Urinary bladder (tissue), 4 donors: ENCODE data around the gene TMEM59. TPM values are rescaled to one million over a fixed set of nuclear protein-coding genes. Genes with fewer than 3 reads are reported as not detected.
"Not testable (repeated sequence)": the region's sequence is repeated elsewhere in the genome, so short reads cannot be mapped to it uniquely, and the experiment has no call there.

Experiments
- DNase-seq: peaks from one replicate; pipeline ENCODE4 v3.0.0-alpha.2; 2015; ENCODE audit errors: extremely low spot score
- H3K27ac ChIP-seq: one replicate; pipeline ENCODE4 v1.5.1; 2013; ENCODE audit warnings: low read depth, mild to moderate bottlenecking, moderate library complexity
- H3K36me3 ChIP-seq: one replicate; pipeline ENCODE4 v1.6.1; 2013; ENCODE audit warnings: mild to moderate bottlenecking, moderate library complexity; ENCODE audit not compliant: insufficient read depth
- H3K4me1 ChIP-seq: one replicate; pipeline ENCODE4 v1.6.1; 2013; ENCODE audit warnings: mild to moderate bottlenecking, moderate library complexity; ENCODE audit not compliant: insufficient read depth
- H3K4me3 ChIP-seq: one replicate; pipeline ENCODE4 v1.5.1; 2013; ENCODE audit warnings: low read depth, low read length
- WGBS: extraction: QIAGEN DNeasy Blood & Tissue Kit; methylation state at CpG from one replicate; pipeline ENCODE4 v1.1.7; 2013; 5-methylcytosine and 5-hydroxymethylcytosine counted together
- polyA plus RNA-seq: library from polyadenylated mRNA; stranded (reverse); fragments of 200-250 nt; gene quantifications from one replicate; pipeline ENCODE4 v1.2.3, GENCODE V29; 2013
- total RNA-seq: library from RNA; depleted of rRNA; stranded (reverse); fragments of >200 nt; gene quantifications from one replicate; pipeline ENCODE4 v1.2.3, GENCODE V29; 2014
- donor health status: healthy with polysubstance abuse.
- donor health status: healthy.

The TMEM59 gene
- total and polyA plus RNA-seq, 2 donors, result 276 to 398 TPM

DNA sequence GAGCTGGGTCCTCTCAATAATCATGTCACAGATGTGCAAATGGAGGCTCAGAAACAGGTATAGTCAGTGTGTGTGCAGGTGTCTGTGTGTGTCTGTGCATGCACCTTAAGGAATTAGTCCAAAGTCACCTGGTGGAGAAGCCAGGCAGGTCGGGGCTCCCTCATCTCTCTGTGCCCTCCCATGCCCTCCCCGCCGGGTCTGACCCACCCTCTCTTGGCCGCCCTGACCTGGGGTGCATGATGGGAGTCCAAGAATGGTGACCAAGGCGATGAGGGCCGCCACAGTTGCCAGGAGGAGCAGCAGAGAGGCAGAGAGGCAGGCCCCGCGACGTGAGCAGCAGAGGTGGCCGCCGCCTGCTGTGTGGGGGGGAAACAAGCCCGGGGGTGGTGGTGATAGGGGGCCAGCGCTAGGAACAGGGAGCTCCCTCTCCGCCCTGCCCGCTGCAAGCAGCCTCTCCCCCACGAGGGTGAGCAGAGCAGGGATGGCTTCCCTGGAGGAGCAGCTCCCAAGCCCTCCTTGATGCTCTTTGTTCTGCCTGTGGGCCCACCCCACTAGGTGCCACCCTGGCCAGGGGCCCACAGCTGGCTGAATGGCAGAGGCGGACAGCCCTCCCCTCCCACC is 38.9 kb downstream of the TMEM59 start:
- Histone ChIP-seq H3K36me3 (no peaks in the 10 kb centered on the region), H3K27ac (no peak overlapping the region), H3K4me1 (no peaks in the 10 kb centered on the region), H3K4me3 (no peak overlapping the region)
- DNase-seq, result no peak
- 50% methylated on average over 17 of the region's 17 CpGs for WGBS

DNA sequence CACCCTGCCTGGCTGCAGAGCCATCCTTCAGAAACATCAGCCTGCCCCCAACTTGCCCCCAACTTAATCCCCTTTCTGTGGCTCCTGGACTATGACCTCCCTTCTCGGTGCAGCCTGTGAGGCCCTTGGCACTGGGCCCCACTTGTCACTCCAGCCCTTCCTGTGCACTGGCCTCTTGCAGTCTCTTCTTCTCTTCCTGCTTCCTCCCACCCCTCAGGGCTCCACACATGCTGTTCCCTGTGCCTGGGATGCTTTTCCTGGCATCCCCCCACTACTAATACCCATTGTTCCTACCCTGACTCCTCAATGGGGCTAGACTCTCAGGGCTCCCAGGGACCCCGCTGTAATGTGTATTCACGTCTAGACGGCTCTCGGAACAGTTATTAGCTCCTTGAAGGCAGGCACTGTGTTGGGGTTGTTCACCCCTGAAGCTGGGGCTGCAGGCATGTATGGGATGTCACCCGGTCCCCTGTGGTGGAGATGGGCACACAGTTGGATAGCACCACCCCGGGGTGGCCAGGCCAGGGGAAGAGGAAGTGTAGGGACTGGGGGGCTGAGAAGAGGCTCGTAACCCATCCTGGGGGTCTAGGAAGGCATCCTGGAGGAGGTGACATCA is 39.5 kb downstream of the TMEM59 start:
- H3K27ac ChIP-seq, result no peak overlapping the region
- DNase-seq, result no peak
- no peak overlapping the region for H3K4me3 ChIP-seq
- no peaks in the 10 kb centered on the region for H3K4me1 ChIP-seq
- H3K36me3 ChIP-seq, result no peaks in the 10 kb centered on the region
- 75% methylated on average over 8 of the region's 8 CpGs for WGBS

DNA sequence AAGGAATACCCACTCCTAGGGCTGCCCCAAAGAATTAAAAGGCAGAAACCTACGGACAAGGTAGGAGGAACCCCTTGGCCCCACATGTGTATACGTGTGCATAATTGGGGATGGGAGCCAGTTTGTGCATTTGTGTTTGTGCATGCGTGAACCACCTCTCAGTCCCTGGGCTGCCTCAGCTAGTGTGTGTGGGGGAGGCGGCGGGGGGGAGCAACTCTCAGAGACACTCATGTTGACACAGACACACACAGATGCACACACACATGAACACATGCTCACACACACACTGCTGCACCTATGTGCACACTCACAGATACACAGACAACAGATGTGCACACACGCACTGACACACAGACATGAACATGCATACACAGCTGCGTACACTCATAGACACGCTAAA is 40.1 kb downstream of the TMEM59 start:
- Histone ChIP-seq H3K4me3 (no peak overlapping the region), H3K27ac (no peak overlapping the region), H3K4me1 (no peaks in the 10 kb centered on the region), H3K36me3 (no peaks in the 10 kb centered on the region)
- WGBS, result 83% methylated on average over 8 of the region's 8 CpGs
- DNase-seq, result no peak

DNA sequence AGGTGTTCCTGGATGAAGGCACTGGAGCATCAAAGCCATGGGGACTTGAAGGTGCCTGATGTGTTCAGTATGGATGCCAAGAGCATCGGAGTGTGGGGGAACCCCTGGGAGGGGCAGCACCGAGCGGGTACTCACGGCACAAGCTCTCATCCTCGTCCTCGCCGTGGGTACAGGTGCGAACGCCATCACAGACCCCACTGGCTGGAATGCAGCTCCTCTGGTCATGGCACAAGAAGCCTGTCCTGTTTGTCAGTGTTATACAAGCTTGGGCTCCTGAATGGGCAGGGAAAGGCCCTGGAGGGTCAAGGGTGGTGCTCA is 41.0 kb downstream of the TMEM59 start:
- no peaks in the 10 kb centered on the region for H3K36me3 ChIP-seq
- DNase-seq, result no peak
- WGBS, result 86% methylated on average over 9 of the region's 9 CpGs

DNA sequence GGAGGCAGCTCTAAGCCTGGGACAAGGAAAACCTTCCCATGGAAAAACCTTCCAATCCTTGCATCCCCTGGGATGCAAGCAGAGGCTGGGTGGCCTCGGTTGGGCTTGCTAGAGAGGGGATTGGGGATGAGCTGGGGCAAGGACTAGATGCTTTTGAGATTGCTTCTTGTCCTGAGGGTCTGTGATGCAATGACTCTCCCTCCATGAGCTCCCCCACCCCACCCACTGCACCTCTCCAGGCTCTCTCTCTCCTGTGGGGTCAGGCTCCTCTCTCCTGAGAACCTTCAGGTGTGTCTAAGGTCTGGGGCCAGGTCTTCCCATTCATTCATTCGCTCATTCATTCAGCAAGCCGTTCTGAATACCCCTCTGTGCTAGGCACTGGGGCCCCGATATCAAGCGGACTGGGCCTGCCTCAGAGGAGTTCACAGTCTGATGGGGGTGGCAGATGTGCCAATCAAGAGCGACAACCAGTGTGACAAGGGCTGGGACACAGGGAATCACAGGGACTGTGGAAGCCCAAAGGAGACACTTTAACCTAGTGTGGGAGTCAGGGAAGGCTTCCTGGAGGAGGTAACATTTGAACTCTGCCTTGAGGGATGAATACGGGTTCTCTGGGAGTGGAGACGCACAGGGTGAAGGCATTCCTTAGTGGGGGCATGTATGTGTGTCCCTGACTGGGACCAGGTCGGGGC is 41.5 kb downstream of the TMEM59 start:
- H3K27ac ChIP-seq, result no peak overlapping the region
- H3K4me3 ChIP-seq, result no peak overlapping the region
- no peaks in the 10 kb centered on the region for H3K36me3 ChIP-seq
- H3K4me1 ChIP-seq, result no peaks in the 10 kb centered on the region
- 82% methylated on average over 9 of the region's 9 CpGs for WGBS
- no peak for DNase-seq

More for the DNA sequence above, 41.0 kb downstream of the TMEM59 start:
- no peaks in the 10 kb centered on the region for H3K4me1 ChIP-seq
- H3K4me3 ChIP-seq, result no peak overlapping the region
- H3K27ac ChIP-seq, result no peak overlapping the region

DNA sequence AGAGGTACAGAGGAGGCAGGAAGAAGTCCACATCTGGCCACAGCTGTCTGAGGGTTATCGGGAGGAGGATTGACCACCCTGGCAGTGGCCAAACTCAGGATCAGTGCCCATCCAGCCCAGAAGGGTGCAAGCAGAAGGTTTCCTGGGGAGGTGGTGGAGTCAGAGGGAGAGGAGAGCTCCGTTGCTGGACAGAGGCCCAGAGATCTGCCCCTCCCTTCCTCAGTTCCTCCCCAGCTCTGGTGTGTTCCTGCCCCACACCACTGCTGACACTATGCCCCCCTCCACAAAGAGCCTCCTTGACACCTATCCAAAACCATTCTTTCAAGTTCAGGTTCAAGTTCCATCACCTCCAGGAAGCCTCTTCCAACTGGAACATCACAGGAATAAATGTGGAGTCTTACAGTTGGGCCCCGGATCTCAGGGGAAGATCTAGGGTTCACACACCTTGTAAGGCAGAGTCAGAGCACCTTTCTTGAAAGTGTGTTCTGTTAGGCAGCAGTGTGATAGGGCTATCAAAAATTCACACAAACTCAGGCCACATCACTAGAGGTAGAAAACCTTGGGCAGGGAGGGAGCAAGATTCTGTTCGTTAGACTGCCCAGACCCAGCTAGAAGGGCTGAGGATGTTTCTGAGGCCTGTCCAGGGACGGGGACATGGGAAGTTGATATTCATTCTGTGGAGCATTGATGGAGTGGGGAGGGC is 42.4 kb downstream of the TMEM59 start:
- WGBS, result 64% methylated on average over 5 of the region's 5 CpGs
- H3K4me1 ChIP-seq, result no peaks in the 10 kb centered on the region
- no peak for DNase-seq
- no peak overlapping the region for H3K27ac ChIP-seq
- no peaks in the 10 kb centered on the region for H3K36me3 ChIP-seq
- H3K4me3 ChIP-seq, result no peak overlapping the region

DNA sequence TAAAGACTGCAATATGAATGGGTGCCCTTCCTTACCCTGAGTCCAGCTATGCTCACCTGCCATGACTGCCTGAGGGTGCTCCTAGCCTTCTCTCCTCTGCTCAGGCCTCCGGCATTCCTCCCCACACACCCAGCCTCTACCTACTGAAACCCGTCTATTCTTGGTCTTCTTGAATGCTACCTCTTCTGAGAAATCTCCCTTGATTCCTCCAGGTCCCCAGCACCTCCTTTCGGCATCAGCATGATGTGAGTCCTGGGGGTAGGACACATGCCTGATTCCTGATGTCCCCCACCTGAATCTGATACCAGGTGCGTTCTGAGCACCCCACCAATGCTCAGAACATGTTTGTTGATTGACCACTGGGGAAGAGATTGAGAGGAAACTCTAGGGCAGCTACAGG is 43.6 kb downstream of the TMEM59 start:
- DNase-seq, result no peak
- Histone ChIP-seq H3K27ac (no peak overlapping the region), H3K4me3 (no peak overlapping the region), H3K36me3 (no peaks in the 10 kb centered on the region), H3K4me1 (no peaks in the 10 kb centered on the region)
- WGBS, result 88% methylated on average over 4 of the region's 4 CpGs

DNA sequence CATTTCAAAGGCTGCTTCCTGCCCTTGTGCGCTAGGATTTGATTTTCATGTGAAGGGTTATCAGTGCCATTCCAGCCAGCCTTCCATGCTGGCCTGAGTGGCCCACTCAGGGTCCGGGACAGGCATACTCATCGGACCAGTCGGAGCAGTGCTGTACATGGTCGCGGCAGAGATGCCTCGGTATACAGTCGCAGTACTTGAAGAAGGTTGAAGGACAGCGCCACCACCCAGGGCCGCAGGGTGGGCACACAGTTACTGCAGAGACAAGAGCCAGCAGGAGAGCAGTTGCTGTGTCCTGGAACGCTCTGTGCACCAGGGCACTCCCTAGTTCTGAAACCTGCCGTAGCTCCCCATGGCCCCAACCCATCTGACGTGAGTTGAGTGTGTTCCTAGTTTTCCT is 44.1 kb downstream of the TMEM59 start:
- 81% methylated on average over 13 of the region's 13 CpGs for WGBS

DNA sequence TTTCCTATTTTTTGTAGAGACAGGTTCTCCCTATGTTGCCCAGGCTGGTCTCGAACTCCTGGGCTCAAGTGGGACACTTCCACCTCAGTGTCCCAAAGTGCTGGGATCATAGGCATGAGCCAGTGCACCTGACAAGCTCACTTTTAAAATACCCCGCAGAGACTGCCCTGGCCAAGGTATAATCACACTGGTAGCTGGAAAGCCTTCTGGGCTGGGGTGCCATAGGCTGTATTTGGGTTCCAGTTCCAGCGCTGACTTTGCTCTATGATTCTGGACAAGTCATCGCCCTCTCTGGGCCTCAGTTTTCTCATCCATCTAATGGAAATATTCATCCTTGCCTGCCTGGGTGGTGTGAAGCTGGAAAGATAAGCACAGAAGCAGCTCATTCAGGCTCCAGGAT is 45.4 kb downstream of the TMEM59 start:
- Histone ChIP-seq H3K27ac (no peak overlapping the region), H3K36me3 (no peaks in the 10 kb centered on the region), H3K4me1 (no peaks in the 10 kb centered on the region), H3K4me3 (no peak overlapping the region)
- WGBS, result 93% methylated on average over 4 of the region's 4 CpGs
- no peak for DNase-seq

More for the DNA sequence above, 44.1 kb downstream of the TMEM59 start:
- H3K27ac ChIP-seq, result no peak overlapping the region
- no peaks in the 10 kb centered on the region for H3K36me3 ChIP-seq
- H3K4me1 ChIP-seq, result no peaks in the 10 kb centered on the region
- no peak overlapping the region for H3K4me3 ChIP-seq
- no peak for DNase-seq

DNA sequence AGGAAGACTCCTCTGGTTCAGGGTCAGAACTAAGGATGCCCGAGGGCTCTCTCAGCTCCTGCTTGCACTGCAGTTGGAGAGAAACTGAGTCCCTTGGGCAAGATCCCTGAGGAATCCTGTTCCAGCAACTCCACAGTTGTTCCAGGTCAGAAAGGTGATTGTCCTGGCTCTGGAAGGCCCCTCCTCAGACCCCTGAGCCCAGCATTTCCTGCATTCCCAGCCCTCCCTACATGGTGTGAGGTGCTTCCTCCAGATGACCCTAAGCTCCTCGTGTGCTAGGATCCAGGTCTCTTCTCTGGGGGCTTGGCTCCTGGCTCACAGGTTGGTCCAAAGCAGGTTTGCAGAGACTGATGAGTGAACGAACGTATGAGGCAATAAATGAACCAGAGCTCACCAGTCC is 46.5 kb downstream of the TMEM59 start:
- Histone ChIP-seq H3K36me3 (no peaks in the 10 kb centered on the region), H3K27ac (no peak overlapping the region), H3K4me1 (no peaks in the 10 kb centered on the region), H3K4me3 (no peak overlapping the region)
- WGBS, result 68% methylated on average over 4 of the region's 4 CpGs
- DNase-seq, result no peak

DNA sequence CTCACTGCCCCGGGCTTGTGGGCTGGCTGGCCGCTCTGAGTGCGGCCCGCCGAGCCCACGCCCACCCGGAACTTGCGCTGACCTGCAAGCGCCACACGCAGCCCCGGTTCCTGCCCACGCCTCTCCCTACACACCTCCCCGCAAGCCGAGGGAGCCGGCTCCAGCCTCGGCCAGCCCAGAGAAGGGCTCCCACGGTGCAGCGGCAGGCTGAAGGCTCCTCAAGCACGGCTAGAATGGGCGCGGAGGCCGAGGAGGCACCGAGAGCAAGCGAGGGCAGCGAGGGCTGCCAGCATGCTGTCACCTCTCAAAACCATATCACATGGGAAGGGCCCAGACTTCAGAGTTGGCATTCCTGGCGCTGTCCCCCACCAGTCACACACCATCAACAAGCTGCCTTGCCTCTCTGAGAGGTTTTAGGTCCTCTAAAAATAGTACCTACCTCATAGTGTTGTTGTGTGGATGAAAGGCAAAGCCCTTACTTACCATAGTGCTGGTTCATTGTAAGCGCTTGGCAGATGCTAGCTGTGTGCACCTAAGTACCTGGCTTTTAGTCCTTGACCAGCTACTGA is 48.4 kb downstream of the TMEM59 start:
- Histone ChIP-seq H3K36me3 (no peaks in the 10 kb centered on the region), H3K4me1 (no peaks in the 10 kb centered on the region), H3K27ac (no peak overlapping the region), H3K4me3 (no peak overlapping the region)
- DNase-seq, result no peak
- 97% methylated on average over 27 of the region's 27 CpGs for WGBS

DNA sequence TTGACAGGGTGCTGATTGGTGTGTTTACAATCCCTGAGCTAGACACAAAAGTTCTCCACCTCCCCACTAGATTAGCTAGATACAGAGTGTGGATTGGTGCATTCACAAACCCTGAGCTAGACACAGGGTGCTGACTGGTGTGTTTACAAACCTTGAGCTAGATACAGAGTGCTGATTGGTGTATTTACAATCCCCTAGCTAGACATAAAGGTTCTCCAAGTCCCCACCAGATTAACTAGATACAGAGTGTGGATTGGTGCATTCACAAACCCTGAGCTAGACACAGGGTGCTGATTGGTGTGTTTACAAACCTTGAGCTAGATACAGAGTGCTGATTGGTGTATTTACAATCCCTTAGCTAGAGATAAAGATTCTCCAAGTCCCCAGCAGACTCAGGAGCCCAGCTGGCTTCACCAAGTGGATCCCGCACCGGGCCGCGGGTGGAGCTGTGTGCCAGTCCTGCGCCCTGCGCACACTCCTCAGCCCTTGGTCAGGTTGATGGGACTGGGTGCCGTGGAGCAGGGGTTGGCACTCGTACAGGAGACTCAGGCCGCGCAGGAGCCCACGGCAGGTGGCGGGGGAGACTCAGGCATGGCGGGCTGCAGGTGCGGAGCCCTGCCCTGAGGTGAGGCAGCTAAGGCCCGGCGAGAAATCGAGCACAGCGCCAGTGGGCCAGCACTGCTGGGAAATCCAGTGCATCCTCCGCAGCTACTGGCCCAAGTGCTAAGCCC is 49.1 kb downstream of the TMEM59 start:
- DNase-seq, H3K4me1 ChIP-seq, H3K27ac ChIP-seq, H3K36me3 ChIP-seq, H3K4me3 ChIP-seq: not testable (repeated sequence)
- 92% methylated on average over 19 of the region's 19 CpGs for WGBS

DNA sequence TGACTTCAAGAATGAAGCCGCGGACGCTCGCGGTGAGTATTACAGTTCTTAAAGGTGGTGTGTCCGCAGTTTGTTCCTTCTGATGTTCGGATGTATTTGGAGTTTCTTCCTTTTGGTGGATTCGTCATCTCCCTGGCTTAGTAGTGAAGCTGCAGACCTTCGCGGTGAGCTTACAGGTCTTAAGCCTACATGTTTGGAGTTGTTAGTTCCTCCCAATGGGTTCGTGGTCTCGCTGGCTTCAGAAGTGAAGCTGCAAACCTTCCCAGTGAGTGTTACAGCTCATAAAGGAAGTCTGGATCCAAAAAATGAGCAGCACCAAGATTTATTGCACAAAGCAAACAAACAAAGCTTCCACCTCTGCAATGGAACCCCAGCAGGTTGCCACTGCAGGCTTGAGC is 49.8 kb downstream of the TMEM59 start:
- Histone ChIP-seq H3K36me3 (no peaks in the 10 kb centered on the region), H3K4me1 (no peaks in the 10 kb centered on the region), H3K4me3 (no peak overlapping the region), H3K27ac (no peak overlapping the region)
- no peak for DNase-seq
- 85% methylated on average over 12 of the region's 12 CpGs for whole genome bisulfite sequencing
